K562 (cell line): ENCODE measurements around the gene AKR1D1. TPM values are rescaled to one million over a fixed set of nuclear protein-coding genes. Genes with fewer than 3 reads are reported as not detected.

Experiments used
- ATAC-seq: fragments of 200-7000 bp; cut with Tn5 transposase; 3 replicates; pipeline ENCODE4 v1.9.1; 2020; ENCODE audit warnings: moderate library complexity
- BruUV-seq: library from RNA; stranded (reverse); fragments of 400-500 nt; replicated peaks from 2 replicates; lab custom pipeline; 2021; lab: Mats Ljungman, UMichigan
- CTCF ChIA-PET: fragments of 300-600 bp; formaldehyde crosslinking; extraction: SDS; loops from one replicate; lab custom pipeline; 2021; ENCODE audit warnings: low intra/inter-chr PET ratio; lab: Yijun Ruan, JAX
- POLR2A ChIA-PET: fragments of 300-600, 350-650 bp; sonication (Branson Sonifier 250); formaldehyde crosslinking; extraction: SDS; loops from one replicate; lab custom pipeline; 2021; ENCODE audit warnings: antibody characterized with exemption, inconsistent platforms; lab: Yijun Ruan, JAX
- DNase-seq, 4 experiments: peaks; one replicate each; pipeline versions ENCODE4 v3.0.0 to v3.0.0-alpha.2; 2011 to 2018; ENCODE audit warnings: low spot score in 3 of 4, mixed read lengths in 3 of 4; ENCODE audit errors: extremely low read depth in 1 of 4
- FAIRE-seq: peaks from 2 replicates; lab custom pipeline; 2011; peaks lifted over from hg19 to GRCh38; lab: Jason Lieb, UNC
- H2AFZ ChIP-seq: 2 replicates; pipeline ENCODE4 v1.6.0; 2011; ENCODE audit warnings: low read depth, low read length, control low read depth, inconsistent platforms
- H3K27ac ChIP-seq: fragments of 200-600 bp; 3 replicates; pipeline ENCODE4 v1.8.0; 2011; ENCODE audit warnings: low read depth, mild to moderate bottlenecking, control low read depth, inconsistent platforms, low read length, moderate library complexity, mixed read lengths; ENCODE audit errors: extremely low read depth
- H3K27me3 ChIP-seq, 2 experiments: fragments of 300-600 bp in 1 of 2; 2 replicates in 1 of 2; 3 replicates in 1 of 2; pipeline versions ENCODE4 v1.6.0 to v1.8.0; 2011; ENCODE audit warnings: inconsistent platforms in 2 of 2, low read length in 2 of 2, mild to moderate bottlenecking in 1 of 2, mixed read lengths in 1 of 2, moderate library complexity in 1 of 2; ENCODE audit not compliant: control insufficient read depth in 2 of 2, insufficient read depth in 2 of 2
- H3K36me3 ChIP-seq: fragments of 300-600 bp; 3 replicates; pipeline ENCODE4 v1.8.0; 2011; ENCODE audit warnings: mild to moderate bottlenecking, low read length, inconsistent platforms; ENCODE audit not compliant: control insufficient read depth, insufficient read depth
- H3K4me1 ChIP-seq, 2 experiments: fragments of 200-600 bp in 1 of 2; replicated peaks in 1 of 2; 2 replicates in 1 of 2; 3 replicates in 1 of 2; pipeline versions ENCODE4 v1.5.1 to v1.8.0; 2011; ENCODE audit warnings: inconsistent platforms in 2 of 2, low read length in 2 of 2, mild to moderate bottlenecking in 1 of 2, mixed read lengths in 1 of 2, moderate library complexity in 1 of 2; ENCODE audit not compliant: control insufficient read depth in 2 of 2, insufficient read depth in 2 of 2
- H3K4me2 ChIP-seq: 2 replicates; pipeline ENCODE4 v1.6.1; 2011; ENCODE audit warnings: low read length, control low read depth, inconsistent platforms, mixed read lengths; ENCODE audit not compliant: insufficient read depth
- H3K4me3 ChIP-seq: fragments of 200-600 bp; sonication (generic), shearing (Covaris generic); 2 replicates; pipeline ENCODE4 v1.5.1; 2016; ENCODE audit warnings: control low read depth, inconsistent platforms
- H3K79me2 ChIP-seq: fragments of 200-600 bp; 3 replicates; pipeline ENCODE4 v1.8.0; 2011; ENCODE audit warnings: low read length, inconsistent platforms; ENCODE audit not compliant: control insufficient read depth, insufficient read depth
- H3K9ac ChIP-seq, 2 experiments: 2 replicates each; pipeline versions ENCODE4 v1.6.0 to v1.6.1; 2011; ENCODE audit warnings: low read depth in 2 of 2, low read length in 2 of 2, control low read depth in 1 of 2, inconsistent platforms in 1 of 2, mild to moderate bottlenecking in 1 of 2, mixed read lengths in 1 of 2; ENCODE audit not compliant: insufficient read depth in 1 of 2
- H3K9me1 ChIP-seq: one replicate; pipeline ENCODE4 v1.6.0; 2011; ENCODE audit warnings: inconsistent platforms, mild to moderate bottlenecking, low read length, moderate library complexity; ENCODE audit not compliant: control insufficient read depth, insufficient read depth
- H3K9me3 ChIP-seq: replicated peaks from 2 replicates; pipeline ENCODE4 v1.5.1; 2011; ENCODE audit warnings: low read depth, low read length, inconsistent platforms; ENCODE audit not compliant: control insufficient read depth, insufficient read depth
- H4K20me1 ChIP-seq: replicated peaks from 2 replicates; pipeline ENCODE4 v1.6.1; 2011; ENCODE audit warnings: low read length, inconsistent platforms, mixed read lengths; ENCODE audit not compliant: control insufficient read depth, insufficient read depth
- COPS2 ChIP-seq: fragments of 450-650 bp; conservative IDR thresholded peaks from 2 replicates; pipeline ENCODE4 v1.6.1; 2016; ENCODE audit warnings: mild to moderate bottlenecking, moderate library complexity
- CXXC5 ChIP-seq: fragments of 250-450 bp; sonication (Bioruptor Pico); IDR thresholded peaks from 2 replicates; pipeline ENCODE4 v1.8.0; 2022; ENCODE audit warnings: inconsistent platforms, mild to moderate bottlenecking, moderate library complexity
- ELF1 ChIP-seq: fragments of 200-800 bp; sonication (Bioruptor generic); IDR thresholded peaks from 2 replicates; pipeline ENCODE4 v1.6.1; 2016; ENCODE audit warnings: missing genetic modification characterization, missing compliant biosample characterization
- ELF2 ChIP-seq: fragments of 250-450 bp; sonication (Bioruptor Pico); IDR thresholded peaks from 2 replicates; pipeline ENCODE4 v1.5.0; 2021; ENCODE audit warnings: mild to moderate bottlenecking
- GABPA ChIP-seq: fragments of 200-800 bp; sonication (Bioruptor generic); conservative IDR thresholded peaks from 2 replicates; pipeline ENCODE4 v1.6.1; 2016; ENCODE audit warnings: low read depth, missing genetic modification characterization, missing compliant biosample characterization
- KAT8 ChIP-seq: fragments of 450-650 bp; IDR thresholded peaks from 2 replicates; pipeline ENCODE4 v1.6.1; 2016; ENCODE audit warnings: low read depth, mild to moderate bottlenecking
- L3MBTL2 ChIP-seq: fragments of 450-650 bp; IDR thresholded peaks from 2 replicates; pipeline ENCODE4 v1.6.1; 2016; ENCODE audit warnings: mild to moderate bottlenecking, moderate library complexity
- NFYB ChIP-seq: IDR thresholded peaks from 2 replicates; pipeline ENCODE4 v1.6.1; 2011; ENCODE audit warnings: mild to moderate bottlenecking, moderate library complexity; ENCODE audit not compliant: insufficient read length; ENCODE audit errors: extremely low read depth
- NR4A1 ChIP-seq, 2 experiments: fragments of 250-450 bp in 1 of 2; fragments of 450-650 bp in 1 of 2; sonication (Bioruptor Pico) in 1 of 2; IDR thresholded peaks; 2 replicates each; pipeline versions ENCODE4 v1.4.0 to v1.6.1; 2016 to 2020; ENCODE audit warnings: mild to moderate bottlenecking in 2 of 2, missing compliant biosample characterization in 1 of 2, missing genetic modification characterization in 1 of 2, moderate library complexity in 1 of 2
- POLR2H ChIP-seq: IDR thresholded peaks from 2 replicates; pipeline ENCODE4 v1.6.1; 2016; ENCODE audit warnings: missing genetic modification characterization, low read depth, mild to moderate bottlenecking, control low read depth, missing compliant biosample characterization, moderate library complexity
- POLR3A ChIP-seq: IDR thresholded peaks from 2 replicates; pipeline ENCODE4 v1.6.1; 2011; ENCODE audit warnings: borderline replicate concordance, mild to moderate bottlenecking, moderate library complexity; ENCODE audit not compliant: insufficient read length, insufficient read depth; ENCODE audit errors: extremely low read depth
- RB1 ChIP-seq: fragments of 450-650 bp; IDR thresholded peaks from 2 replicates; pipeline ENCODE4 v1.6.1; 2017; ENCODE audit warnings: low read depth, mild to moderate bottlenecking
- SMARCE1 ChIP-seq: fragments of 450-650 bp; IDR thresholded peaks from 2 replicates; pipeline ENCODE4 v1.7.1; 2016; ENCODE audit warnings: mild to moderate bottlenecking
- SRSF1 ChIP-seq: fragments of 200-400 bp; formaldehyde crosslinking; IDR thresholded peaks from 2 replicates; pipeline ENCODE4 v1.6.1; 2017; ENCODE audit warnings: mild to moderate bottlenecking, low read depth, low read length, moderate library complexity
- USF1 ChIP-seq: sonication (generic); formaldehyde crosslinking; IDR thresholded peaks from 2 replicates; pipeline ENCODE4 v1.9.0; 2022; ENCODE audit warnings: mild to moderate bottlenecking, missing genetic modification reagents
- ZKSCAN1 ChIP-seq: fragments of 150-350 bp; IDR thresholded peaks from 2 replicates; pipeline ENCODE4 v1.6.1; 2016; ENCODE audit warnings: low read depth, low read length
- WGBS: fragments of 100-300 bp; shearing (Covaris generic); methylation state at CpG from one replicate; pipeline ENCODE4 v1.1.6; 2016; ENCODE audit warnings: low coverage, mixed read lengths; ENCODE audit not compliant: insufficient coverage; ENCODE audit errors: missing lambda C conversion rate; 5-methylcytosine and 5-hydroxymethylcytosine counted together
- in situ Hi-C: fragments of 300-500 bp; cut with MboI; formaldehyde crosslinking; loops from 4 replicates; pipeline ENCODE4 v1.15.0; 2018; ENCODE audit warnings: inconsistent platforms, mixed read lengths
- intact Hi-C: fragments of 100-400 bp; cut with micrococcal nuclease; formaldehyde crosslinking; loops from 2 replicates; pipeline ENCODE4 v1.14.2; 2022
- polyA plus RNA-seq, 8 experiments: library from polyadenylated mRNA; depleted of rRNA in 4 of 8; stranded (reverse) in 5 of 8; unstranded in 3 of 8; fragments of >200 nt; fragmentation: Nextera tagmentation in 2 of 8; fragmentation: Illumina TruSeq in 1 of 8; extraction: Ambion mirVana in 2 of 8; extraction: Trizol in 1 of 8; gene quantifications; 2 replicates each; pipeline versions ENCODE4 v1.2.1 to v1.2.3, GENCODE V29; 2011 to 2014; ENCODE audit warnings: inconsistent platforms in 1 of 8, missing spikeins in 1 of 8
- total RNA-seq, 7 experiments: library from RNA; depleted of rRNA in 6 of 7; stranded (reverse); fragments of >200 nt in 6 of 7; fragmentation: Illumina TruSeq in 2 of 7; extraction: Trizol in 2 of 7; gene quantifications; 2 replicates each; pipeline versions ENCODE4 v1.2.1 to v1.2.3, GENCODE V29; 2011 to 2021; ENCODE audit warnings: low replicate concordance in 1 of 7

The AKR1D1 gene
- total and polyA plus RNA-seq, 9 of the 15 experiments (the other 6 are each of a cell fraction or from before 2014, with no cell fraction given) = not detected

GRCh38 chr7:138027100-138027499, 49.2 kb upstream of the AKR1D1 start:
- Histone ChIP-seq H3K27me3 (no peaks in the 10 kb centered on the region; a peak in 1 of 5 replicates), H3K4me1 (no peaks in the 10 kb centered on the region; a peak in 2 of 5 replicates), H3K4me3 (no peak overlapping the region), H3K36me3 (no peaks in the 10 kb centered on the region), H3K79me2 (no peaks in the 10 kb centered on the region), H4K20me1 (no peaks in the 10 kb centered on the region), H3K9ac (no peak overlapping the region), H3K9me1 (no peaks in the 10 kb centered on the region), H2AFZ (no peak overlapping the region), H3K9me3 (no peaks in the 10 kb centered on the region), H3K27ac (no peak overlapping the region), H3K4me2 (no peak overlapping the region)
- TF ChIP-seq RB1 (no peak), ELF2 (CRISPR knock-in tag) (no peak), NR4A1 (CRISPR knock-in tag; IDR thresholded peaks at IDR 0.05) (no peak), NR4A1 (tag; IDR thresholded peaks at IDR 0.05) (no peak)
- FAIRE-seq = no peak
- ChIA-PET POLR2A (interaction anchor here (0.8 kb wide), 1 partner anchor 28 kb away, joined by 3 read pairs; no protein-coding TSS in a partner anchor), CTCF (no interaction called here)
- WGBS = 0% methylated on average over 2 of the region's 2 CpGs
- intact Hi-C loops (no loop called here), in situ Hi-C loops (no loop called here)
- no TSS peak for BruUV-seq
- no peak for DNase-seq
- ATAC-seq = no peak

GRCh38 chr7:138029126-138029525, 47.1 kb upstream of the AKR1D1 start:
- no TSS peak for BruUV-seq
- peak overlapping the region; percentile 27 for H2AFZ ChIP-seq
- no peak overlapping the region for H3K4me2 ChIP-seq
- DNase-seq = no peak
- H3K9me1 ChIP-seq = no peaks in the 10 kb centered on the region
- ChIA-PET POLR2A (no interaction called here), CTCF (no interaction called here)
- FAIRE-seq = no peak
- H3K27me3 ChIP-seq = no peaks in the 10 kb centered on the region; a peak in 1 of 5 replicates
- intact Hi-C loops (no loop called here), in situ Hi-C loops (no loop called here)
- no peaks in the 10 kb centered on the region for H3K79me2 ChIP-seq
- H3K27ac ChIP-seq = no peak overlapping the region
- ATAC-seq = peak; percentile 66
- H3K9ac ChIP-seq = no peak overlapping the region
- H3K9me3 ChIP-seq = no peaks in the 10 kb centered on the region
- no peaks in the 10 kb centered on the region; a peak in 2 of 5 replicates for H3K4me1 ChIP-seq
- no peaks in the 10 kb centered on the region for H4K20me1 ChIP-seq
- WGBS = 15% methylated on average over 4 of the region's 4 CpGs
- H3K36me3 ChIP-seq = no peaks in the 10 kb centered on the region
- no peak overlapping the region for H3K4me3 ChIP-seq
- TF ChIP-seq USF1 (CRISPR knock-in tag) (0 out of 2 replicates have a peak, but pooled peaks have one; percentile 13), POLR2H (tag) (peak; percentile 63), CXXC5 (CRISPR knock-in tag) (no peak), POLR3A (peak; percentile 32), SRSF1 (no peak), ZKSCAN1 (no peak), SMARCE1 (no peak), GABPA (tag) (peak; percentile 74), L3MBTL2 (0 out of 2 replicates have a peak, but pooled peaks have one; percentile 12), NFYB (no peak), ELF1 (tag) (0 out of 2 replicates have a peak, but pooled peaks have one; percentile 33), KAT8 (no peak), COPS2 (no peak)
